Measurements from ENCODE around the gene AHDC1.

The AHDC1 gene

GRCh38 chr1:27612718-27613117, 8.8 kb upstream of the AHDC1 start:
- no peak for DNase-seq

GRCh38 chr1:27611450-27611849, 7.5 kb upstream of the AHDC1 start:
- DNase-seq, result no peak

- DNase-seq, result no peak
These were observed 5.8 kb upstream of the AHDC1 start for GRCh38 chr1:27609618-27610240.

- DNase-seq, result no peak
These were observed 5.2 kb upstream of the AHDC1 start for GRCh38 chr1:27609210-27609555.

DNA sequence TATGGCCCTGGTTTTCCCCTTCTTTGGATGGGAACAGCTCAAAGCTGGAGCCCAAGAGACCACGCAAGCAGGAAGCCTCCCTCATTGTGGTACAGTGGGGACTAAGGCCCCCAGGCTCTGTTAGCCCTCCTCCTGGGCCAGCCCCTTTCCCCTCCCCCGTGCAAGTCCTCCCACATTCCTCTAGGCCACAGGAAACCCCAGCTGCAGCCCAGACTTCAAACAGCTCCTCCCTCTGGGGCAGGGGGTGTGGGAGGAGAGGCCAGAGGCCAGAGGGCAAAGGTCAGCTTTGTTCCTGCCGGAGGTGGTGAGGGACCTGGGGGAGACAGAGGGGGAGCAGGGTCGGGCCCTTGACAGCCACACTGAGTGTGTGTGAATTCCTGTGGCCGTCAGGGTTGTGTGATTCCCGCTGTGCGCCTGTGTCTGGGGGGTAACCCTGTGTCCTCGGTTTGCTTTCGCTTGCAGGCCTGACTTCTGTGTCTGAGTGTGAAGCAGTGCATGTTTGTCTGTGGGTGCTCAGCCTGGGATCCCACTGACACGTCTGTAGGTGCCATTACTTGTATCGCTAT, 3.4 kb upstream of the AHDC1 start:
- no peak for DNase-seq

GRCh38 chr1:27606708-27607238, 2.8 kb upstream of the AHDC1 start:
- DNase-seq, result no peak

DNA sequence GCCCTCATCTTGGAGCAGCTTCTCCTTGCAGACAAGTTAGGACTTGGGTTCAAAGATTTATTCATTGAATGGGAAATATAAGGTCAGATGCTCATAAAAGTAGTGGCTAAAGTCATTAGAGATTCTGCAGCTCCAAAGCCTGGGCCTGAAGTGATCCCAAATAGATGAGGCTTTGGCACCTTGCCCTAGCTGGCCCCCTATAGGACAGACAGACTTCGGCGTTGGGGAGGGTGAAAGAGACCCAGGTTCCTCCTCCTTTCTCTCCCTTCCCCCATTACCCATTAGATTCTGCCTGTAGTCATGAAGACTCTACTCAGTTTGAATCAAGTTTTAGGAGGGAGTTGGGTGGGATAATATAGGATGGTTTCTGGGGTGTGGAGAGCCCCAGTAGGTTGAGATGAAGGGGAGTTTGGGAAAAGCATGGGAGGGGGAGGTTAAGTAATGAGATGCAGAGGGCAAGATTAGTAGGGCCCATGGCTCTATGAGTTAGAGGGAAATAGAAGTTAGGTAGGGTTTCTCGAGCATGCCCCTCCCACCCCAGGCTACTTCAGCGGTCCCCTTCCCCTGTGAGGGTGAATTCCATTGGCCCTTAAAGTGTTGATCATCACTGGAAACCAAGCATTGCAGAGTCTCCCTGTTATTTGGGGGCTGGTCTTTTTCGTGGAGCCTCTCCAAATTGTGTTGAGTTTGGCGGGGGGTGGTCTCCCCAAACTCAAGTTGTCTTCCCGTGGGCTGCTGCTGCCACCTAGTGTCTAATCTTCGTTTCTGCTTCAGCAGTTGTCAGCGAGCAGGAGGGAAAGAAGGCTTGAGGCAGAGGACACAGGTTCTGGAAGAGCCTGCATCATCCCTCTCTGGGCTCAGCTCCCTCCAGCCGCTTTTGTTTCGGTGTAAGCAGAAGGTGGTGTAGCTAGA, 2.1 kb upstream of the AHDC1 start:
- DNase-seq, result peak; percentile 13

GRCh38 chr1:27605300-27605766, 1.4 kb upstream of the AHDC1 start:
- no peak for DNase-seq

DNA sequence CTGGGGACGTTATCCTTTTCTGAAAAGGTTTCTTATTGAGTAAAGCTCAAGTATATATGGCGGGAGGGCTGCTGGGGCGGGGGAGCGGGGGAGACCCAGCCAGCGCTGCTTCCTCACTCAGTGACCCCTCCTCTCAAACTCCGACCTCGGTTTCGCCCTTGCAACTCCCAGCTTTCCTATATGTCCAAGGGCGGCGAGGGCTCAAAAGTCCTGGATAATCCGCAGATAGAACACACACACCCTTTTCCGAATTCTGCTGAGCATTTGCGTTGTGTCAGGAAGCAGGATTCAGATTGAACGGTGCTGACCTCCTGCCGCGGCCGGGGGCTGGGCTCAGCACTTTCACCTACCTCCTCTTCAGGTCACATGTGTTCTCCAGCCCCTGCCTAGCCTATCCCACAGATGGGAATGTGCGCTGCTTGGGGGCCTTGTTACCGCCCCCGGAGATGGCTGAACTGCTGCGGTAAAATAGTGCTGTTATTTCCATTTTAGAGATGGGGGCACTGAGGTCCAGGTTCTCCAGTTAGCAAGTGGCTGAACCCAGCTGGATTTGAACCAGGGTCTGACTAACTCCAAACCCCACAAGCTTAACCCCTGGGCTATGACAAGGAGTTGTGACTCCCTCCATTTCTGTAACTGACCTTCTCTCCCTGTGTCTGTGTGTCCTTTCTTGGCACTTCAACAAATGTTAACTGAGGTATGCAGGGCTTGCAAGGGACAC, 795 bp upstream of the AHDC1 start:
- DNase-seq, result no peak

GRCh38 chr1:27603309-27603680, 649 bp downstream of the AHDC1 start:
- no peak for DNase-seq

- DNase-seq, result no peak
These were observed 1.3 kb downstream of the AHDC1 start for GRCh38 chr1:27602462-27603308.

- no peak for DNase-seq
These were observed 2.0 kb downstream of the AHDC1 start for GRCh38 chr1:27601771-27602461.

GRCh38 chr1:27601321-27601770, 2.6 kb downstream of the AHDC1 start:
- DNase-seq, result no peak

DNA sequence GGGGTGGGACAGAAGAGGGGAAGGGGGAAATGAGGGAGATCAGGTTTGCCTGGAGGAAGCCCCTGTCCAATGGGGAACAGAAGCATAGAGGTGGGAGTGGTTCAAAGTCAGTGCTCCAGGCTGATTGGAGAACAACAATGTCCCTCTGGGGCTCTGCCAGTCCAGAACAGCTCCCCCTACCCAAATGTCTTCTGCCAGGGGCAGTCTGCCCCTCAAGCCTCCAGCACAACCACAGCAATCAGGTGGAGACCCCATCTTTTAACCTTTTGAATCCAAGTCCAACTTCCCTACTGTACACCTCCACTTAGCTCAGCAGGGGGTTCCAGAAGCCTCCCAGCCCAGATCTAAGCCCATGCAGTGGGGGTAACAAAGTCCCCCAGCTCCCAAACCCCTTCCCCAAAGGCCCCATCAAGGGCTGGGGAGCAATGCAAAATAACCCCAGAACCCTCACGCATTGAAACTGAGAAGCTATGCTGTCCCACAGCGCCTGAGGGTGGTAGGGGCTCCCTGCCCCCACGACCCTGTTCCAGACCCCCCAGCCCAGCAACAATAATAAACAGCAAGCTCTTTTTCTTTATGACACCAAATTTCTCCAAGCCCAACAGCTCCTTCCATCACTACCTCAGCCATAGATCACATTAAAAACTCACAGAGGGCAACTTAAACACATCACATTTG, 3.3 kb downstream of the AHDC1 start:
- DNase-seq, result no peak

GRCh38 chr1:27599605-27600497, 4.1 kb downstream of the AHDC1 start:
- no peak for DNase-seq

GRCh38 chr1:27598902-27599528, 4.9 kb downstream of the AHDC1 start:
- DNase-seq, result no peak

GRCh38 chr1:27598295-27598687, 5.7 kb downstream of the AHDC1 start:
- no peak for DNase-seq

DNA sequence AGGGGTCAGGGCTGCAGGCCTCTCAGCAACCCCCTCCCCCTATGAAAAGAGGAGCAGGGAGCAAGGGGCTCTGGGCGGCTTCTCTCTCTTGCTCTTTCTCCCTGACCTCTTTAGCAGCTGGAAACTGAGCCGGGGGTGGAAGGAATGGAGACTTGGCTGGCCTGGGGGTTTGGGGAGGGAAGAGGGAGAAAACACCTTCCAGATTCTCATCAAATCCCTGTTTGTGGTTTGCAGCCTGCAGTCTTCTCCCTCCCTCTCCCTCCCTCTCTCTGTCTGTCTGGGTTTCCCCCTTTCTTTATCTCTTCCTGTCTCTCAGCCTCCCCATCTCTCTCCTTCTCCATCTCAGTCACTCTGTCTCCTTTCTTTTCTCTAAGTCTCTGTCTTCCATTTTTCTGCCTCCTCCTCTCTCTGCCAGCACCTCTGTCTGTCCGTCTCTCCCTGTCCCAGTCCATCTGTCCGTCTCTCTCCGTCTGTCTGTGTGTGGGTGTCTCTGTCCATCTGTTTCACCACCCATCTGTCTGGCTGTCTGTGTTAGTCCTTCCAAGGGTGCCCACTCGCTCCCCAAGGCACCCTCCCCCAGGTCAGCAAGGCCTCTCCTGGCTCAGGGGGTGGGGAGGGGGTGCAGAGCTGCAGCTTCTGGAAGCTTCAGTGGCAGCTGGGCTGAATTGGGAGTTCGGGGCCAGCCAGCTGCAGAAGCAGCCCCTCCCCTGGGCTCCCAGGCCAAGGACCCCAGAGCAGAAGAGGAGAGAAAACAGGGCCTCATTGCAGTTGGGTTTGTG, 6.2 kb downstream of the AHDC1 start:
- DNase-seq, result no peak

All from NCI-H2081 treated with DMSO at 0.1 percent for 48 hours (cell line).